DOHH2 (cell line): ENCODE measurements around the gene FRS3.

Source experiments
- EZH2phosphoT487 ChIP-seq: fragments of 200-600 bp; sonication (generic); IDR thresholded peaks from 2 replicates; pipeline ENCODE4 v1.6.1; 2017; ENCODE audit warnings: borderline replicate concordance, mild to moderate bottlenecking, antibody characterized with exemption, low read length, moderate library complexity, mixed read lengths
- TF ChIP-seq, protein P1 (sequence below): fragments of 200-600 bp; sonication (generic); IDR thresholded peaks from one replicate; pipeline ENCODE4 v1.5.1; 2014; ENCODE audit warnings: antibody characterized with exemption, mild to moderate bottlenecking, low read depth, low read length; ENCODE audit not compliant: poor library complexity, severe bottlenecking

- TF ChIP-seq, protein P1, sequence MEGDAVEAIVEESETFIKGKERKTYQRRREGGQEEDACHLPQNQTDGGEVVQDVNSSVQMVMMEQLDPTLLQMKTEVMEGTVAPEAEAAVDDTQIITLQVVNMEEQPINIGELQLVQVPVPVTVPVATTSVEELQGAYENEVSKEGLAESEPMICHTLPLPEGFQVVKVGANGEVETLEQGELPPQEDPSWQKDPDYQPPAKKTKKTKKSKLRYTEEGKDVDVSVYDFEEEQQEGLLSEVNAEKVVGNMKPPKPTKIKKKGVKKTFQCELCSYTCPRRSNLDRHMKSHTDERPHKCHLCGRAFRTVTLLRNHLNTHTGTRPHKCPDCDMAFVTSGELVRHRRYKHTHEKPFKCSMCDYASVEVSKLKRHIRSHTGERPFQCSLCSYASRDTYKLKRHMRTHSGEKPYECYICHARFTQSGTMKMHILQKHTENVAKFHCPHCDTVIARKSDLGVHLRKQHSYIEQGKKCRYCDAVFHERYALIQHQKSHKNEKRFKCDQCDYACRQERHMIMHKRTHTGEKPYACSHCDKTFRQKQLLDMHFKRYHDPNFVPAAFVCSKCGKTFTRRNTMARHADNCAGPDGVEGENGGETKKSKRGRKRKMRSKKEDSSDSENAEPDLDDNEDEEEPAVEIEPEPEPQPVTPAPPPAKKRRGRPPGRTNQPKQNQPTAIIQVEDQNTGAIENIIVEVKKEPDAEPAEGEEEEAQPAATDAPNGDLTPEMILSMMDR, result no peak
- TF ChIP-seq EZH2phosphoT487, result no peak
These were observed 55.5 kb downstream of the FRS3 start for GRCh38 chr6:41724228-41724580.
